Fibroblast of skin of right quadriceps (primary cell): ENCODE measurements around the gene PAXIP1.

ENCODE experiments used
- DNase-seq: peaks from one replicate; pipeline ENCODE4 v3.0.0-alpha.2; 2013

Gene PAXIP1

DNA sequence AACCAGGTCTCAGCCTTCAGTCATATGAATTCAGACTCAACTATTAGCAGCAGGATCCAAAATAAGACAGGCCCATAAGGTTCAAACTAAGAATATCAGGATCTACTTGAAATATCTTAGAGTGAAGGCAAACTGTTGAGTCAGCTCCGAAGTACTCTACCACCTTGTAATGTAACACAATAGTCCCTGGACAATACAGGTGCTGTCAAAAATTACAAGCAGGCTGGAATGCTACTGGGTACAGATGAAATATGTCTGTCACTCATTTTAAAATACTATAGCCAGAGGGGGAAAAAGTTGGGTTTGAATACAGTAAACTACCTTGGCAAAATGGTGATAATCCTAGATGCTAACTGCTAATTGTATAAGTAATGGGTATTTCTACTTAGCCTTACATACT lies 6.8 kb downstream of the PAXIP1 start:
- DNase-seq, result no peak

DNA sequence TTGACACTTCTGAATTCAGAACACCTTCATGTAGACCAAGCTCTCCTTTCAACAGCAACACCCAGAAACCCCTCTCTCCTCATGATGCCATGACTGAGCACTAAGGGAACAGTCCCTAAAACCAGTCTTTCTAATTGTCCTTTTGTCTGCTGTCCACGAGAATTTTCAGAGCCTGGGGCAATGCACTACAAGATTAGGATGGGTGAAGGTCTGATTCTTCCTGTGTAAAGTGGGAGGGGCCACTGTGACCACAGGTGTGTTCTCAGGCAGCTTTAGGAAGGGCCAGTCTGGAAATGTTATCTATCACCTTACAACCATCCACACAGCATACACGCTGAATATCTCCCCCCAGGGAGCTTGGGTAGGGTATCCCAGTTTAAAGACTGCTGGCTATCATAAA lies 7.9 kb downstream of the PAXIP1 start:
- no peak for DNase-seq

DNA sequence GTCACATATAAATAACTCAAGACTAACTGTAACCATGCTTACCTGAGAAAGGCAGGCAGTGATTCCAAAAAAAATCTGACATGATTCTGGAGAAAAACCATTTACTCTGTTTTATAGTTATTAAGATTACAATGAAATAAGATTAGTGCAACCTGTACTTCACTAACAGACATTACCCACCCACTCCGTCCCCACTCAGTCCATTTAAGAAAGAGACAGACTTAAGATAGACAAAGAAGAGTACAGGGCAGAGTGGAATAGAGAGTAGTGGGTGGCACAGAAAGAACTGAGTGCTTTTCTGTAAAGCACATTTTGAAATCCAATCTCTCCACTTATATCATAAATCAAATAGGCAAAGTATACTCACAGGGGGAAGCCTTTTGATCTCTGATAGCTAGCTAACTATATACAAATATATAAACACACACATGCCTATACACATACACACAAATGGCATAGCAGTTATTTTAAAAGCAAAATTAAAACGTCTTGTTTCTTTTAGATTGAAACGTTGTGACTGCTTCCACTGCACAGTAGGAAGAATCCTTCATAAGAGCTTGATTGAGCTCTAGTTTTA lies 11.9 kb downstream of the PAXIP1 start:
- DNase-seq, result no peak

DNA sequence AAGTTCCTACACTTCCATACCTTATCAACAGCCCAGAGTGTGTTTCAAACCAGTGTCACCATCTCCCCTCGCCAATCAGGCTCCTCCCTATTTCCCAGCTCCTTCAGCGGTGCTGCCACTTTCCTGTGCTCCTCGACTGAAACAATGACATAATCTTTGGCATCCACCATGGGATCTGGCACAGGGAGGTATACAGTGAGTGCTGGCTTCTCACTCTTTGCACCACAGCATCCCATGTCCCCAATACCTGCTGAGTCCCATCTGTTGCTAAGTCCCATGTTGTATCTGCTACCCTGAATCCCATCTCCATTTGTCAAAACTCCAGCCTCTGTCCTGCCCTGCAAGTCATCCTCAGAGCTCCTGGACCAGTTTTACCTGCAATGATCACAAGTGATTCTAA lies 15.4 kb downstream of the PAXIP1 start:
- no peak for DNase-seq

DNA sequence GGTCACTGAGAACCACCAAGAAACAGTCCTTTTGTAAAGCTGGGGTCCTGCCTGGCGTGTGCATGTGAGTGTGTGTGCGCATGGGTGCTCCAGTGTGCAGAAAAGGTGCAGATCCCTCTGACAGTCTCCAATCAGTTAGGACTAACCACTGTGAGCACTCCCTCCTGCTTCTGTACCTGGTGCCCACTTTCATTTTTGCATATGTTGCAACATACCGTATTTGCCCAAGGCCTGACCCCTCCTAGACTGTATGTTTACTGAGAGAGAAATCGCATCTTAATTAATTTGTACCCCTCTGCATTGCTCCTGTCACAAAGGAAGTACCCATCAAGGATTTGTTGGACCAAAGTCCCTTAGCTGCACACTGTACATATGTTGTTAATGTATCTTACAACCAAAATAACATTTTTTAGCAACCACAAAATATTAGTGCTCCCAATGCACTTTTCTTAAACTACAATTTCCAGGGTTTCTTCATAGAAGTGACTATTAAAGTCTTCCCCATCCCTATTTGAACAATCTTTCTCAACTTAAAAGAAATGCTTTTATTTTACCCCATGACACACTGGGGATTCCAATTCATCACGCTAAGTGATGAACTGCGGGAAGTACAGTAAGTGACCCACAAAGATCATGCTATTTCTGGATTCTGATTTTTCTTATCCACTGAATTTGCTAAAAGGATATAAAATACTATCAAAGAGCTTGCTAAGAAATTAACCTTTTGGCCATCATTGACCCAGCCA lies 16.6 kb downstream of the PAXIP1 start:
- DNase-seq, result no peak

DNA sequence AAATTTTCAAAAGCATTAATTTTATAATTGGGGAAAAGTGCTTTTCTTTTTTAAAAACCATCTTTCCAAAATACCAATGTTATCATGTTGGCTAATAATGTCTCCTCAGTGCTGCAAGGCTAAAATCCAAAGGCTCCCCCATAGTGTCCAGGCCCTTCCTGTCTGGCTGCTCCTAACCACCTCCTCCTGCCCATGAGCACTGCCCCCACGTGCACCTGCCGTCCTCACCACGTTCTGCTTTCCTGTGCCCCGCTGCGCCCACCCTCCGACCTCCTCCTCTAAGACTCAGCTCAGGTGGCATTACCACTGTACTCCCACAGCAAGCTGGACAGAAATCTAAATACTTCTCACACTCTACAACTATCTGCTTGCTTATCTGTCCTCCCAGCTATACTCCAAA lies 17.7 kb downstream of the PAXIP1 start:
- DNase-seq, result no peak

DNA sequence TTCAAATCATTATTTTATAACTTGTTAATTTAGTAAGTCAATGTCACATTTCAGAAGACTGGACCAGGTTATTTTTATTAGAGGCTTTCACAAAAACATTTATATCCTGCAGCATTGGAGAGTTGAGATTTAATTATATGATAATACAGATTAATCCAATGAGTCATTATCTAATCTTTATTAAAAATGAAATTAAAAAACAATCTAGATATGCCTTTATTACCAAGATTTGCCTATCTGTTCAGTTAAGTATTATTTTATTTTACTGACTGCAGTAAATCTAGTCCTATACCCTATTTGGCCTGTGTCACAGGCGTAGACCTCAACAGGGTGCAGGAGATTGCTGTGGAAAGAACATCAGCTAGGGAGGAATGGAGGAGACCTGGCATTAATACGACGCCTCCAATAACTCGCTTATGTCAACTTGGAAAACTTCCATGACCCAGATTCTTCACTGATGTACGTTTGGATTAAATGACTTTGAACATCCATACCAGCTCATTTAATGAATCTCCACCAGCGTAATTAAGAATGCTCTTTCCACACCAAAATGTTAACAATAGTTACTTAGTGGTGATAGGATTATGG lies 18.2 kb downstream of the PAXIP1 start:
- DNase-seq, result no peak

DNA sequence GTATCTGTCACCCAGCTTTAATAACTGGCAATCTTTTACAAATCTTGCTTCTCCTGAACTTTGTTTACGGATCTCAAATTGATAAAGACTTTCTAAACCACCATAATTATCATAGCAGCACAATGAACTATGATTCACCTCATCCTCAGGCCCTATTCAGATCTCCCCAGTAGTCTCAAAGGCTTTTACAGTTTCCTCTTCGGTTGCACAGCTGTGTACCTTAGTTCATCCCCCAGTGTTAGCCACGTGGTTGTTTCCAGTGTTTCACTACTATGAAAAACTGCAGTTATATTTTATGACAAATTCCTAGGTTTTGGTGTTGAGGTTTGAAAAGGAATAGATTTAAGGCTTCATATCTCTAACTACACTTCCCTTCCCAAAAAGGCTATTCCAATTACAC lies 24.9 kb downstream of the PAXIP1 start:
- DNase-seq, result no peak

DNA sequence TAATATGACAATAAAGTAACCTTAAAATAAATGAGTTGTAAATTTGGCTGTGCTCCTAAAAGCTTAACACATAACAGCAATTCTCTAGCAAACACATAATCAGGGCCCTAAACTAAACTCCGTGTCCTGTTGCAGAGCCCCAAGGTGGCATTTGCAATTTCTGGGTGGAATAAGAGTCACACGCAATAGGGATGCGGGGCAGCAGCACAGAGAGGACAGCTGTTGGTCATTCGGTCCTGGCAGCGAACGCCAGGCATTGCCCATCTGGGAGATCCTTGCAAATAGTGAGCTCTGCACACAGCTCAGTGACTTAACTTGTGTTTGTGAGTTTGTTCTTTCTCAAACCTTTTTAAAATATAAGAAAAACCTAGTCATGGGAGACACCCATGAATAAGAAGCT lies 25.7 kb downstream of the PAXIP1 start:
- no peak for DNase-seq

DNA sequence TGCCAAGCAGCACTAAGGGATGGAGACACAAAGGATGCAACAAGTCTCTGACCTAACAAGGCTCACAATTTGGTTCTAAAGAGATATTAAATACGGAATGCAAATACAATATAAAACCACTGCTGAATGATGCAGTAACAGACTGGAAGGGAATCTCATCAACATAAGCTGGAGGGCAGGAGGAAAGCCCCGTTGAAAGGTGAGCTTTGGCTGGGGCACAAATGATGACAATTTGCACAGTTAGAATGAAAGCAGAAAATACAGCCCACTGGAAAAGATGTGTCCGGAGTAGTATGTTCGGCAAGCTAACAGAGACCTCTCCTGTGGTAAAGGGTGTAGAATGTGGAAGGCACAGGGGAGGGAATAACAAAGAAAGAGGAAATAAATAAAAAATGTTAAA lies 26.1 kb downstream of the PAXIP1 start:
- DNase-seq, result no peak

DNA sequence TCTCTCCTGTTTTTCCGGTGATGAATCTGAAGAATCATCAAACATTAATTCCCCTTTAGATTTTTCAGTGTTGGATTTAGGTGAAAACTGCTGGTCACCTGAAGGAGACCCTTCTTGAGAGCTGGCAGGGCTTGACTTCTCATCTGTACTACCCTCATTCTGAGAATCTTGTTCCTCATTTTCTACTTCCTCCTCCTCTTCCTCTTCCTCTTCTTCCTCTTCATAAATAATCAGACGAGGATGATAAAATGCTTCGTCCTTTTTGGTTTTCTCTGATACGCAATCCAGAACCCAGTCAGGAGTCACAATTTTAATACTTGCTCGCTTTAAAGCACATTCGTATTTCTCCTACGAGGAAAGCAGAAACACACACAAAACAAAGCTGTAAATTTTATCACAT lies 26.9 kb downstream of the PAXIP1 start:
- DNase-seq, result no peak

DNA sequence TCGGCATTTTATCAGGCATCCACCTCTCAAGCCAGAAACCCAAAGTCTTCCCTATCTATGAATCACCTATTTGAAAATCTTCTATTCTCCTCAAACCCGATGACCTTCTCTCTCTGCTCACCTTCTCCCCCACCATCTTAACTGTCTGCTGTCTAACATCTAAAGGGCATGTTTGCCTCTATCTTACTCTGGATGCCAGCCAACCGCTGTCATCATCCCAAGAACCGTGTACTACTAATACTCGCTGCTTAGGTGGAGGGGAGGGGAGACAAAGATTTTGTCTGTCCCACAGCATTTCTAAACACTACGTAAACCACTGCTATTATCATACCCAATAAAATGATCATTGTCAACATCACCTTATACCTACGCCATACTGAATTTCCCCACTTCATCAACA lies 29.5 kb downstream of the PAXIP1 start:
- no peak for DNase-seq

DNA sequence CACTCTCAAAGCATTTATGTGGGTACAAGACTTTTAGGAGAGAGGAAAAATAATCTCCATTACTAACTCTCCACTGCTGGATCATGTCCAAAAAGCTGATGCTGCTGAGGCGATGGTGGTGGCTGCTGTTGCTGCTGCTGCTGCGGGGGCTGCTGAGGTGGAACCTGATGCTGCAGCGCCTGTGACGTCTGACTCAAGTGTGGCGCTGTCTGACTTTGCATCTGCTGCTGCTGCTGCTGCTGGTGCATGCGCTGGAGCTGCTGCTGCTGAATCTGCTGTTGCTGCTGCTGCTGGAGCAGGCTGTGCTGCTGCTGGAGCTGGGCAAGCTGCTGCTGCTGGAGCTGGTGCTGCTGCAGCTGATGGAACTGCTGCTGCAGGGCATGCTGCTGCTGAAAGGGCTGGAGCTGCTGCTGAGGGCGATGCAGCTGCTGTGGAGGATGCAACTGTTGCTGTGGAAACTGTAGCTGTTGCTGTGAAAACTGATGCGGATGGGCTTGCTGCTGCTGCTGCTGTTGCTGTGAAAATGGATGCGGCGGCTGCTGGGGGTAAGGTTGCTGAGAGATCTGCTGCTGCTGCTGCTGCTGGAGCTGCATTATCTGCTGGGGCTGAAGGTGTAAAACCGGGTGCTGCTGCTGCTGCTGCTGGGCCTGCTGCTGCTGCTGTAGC lies 34.5 kb downstream of the PAXIP1 start:
- DNase-seq, result no peak

DNA sequence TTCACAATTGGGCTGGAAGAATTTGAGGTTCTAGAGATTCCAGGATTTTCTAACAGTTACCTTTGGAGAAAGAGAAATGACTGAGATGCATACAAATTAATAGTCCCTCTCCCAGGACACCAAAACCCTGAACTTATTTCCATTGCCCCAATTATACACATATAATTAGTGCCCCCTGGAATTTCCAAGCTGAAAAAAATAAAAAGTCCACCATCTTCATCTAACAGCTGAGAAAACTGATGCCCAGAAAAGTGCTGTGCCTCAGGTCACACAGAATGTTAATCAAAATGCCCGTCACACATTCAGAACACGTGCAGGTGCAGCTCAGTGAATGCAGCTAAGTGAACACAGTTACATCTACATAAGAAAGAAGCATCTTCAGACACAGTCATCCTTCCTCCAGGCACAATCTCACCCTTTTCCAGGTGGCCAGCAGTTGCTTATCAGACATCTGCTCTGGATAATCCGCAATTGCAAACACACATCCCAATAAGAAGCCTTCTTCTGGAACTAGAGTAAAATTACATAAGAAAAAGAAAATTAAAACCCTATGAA lies 35.4 kb downstream of the PAXIP1 start:
- no peak for DNase-seq

DNA sequence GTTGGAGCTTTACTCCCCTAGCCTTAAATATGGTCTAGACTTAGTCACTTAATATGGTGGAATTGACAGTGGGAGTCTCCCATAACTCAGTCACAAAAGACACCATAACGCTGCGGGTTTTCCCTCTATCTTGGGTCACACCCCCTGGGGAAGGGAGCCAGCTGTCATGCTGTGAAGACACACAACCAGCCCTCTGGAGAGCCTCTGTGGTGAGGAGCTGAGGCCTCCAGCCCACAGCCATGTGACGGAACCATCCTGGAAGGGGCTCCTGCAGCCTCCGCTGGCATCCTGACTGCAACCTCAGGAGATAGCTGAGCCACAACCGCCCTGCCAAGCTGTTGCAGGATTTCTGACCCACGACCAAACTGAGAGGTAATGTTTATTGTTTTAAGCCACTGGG lies 37.9 kb downstream of the PAXIP1 start:
- DNase-seq, result no peak

DNA sequence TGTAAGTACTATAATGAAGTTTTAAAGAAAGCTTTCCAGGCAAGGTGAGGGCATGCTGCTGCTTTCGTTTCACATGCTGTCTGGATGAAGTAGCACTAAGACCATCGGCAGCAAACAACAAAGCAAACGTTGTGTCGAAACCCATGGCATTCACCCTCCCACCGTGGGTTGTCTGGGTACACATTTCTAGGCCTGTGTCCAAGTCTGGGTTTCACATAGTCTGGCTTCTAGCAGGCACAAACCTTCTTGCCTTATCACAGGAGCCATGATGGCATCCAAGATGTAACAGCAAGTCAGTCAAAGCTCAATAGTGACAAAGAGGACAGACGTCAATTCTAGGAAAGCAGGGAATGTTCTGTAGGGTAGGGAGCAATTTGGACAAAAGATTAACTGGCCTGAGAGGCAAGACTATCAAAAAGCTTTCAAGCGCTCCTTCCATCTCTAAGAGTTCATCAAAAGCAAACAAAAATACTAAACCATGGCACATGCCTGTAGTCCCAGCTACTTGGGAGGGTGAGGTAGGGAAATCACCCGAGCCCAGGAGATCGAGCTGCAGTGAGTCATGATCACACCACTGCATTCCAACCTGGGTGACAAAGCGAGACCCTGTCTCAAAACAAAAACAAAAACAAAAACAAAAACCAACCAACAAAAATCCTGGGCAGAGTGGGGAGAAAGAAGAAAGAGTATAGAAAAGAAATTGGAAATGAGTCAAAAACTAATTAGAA lies 42.7 kb downstream of the PAXIP1 start:
- DNase-seq, result no peak

DNA sequence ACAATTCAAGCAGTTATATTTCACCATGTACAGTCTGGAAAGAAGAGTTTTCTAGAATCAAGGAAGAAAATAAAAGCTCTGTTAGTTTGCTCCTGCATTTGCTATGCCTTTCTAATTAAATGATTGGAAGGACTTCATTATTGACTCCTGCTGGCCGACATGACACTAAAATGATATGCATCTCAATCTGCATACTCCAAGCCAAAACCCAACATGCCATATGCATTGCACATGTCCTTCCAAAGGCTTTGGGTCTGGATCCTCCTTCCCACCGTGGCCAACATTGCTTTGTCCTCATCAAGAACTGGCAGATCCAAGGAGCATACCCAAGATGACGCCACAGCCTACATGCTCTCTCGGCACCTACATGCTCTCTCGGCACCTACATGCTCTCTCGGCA lies 46.5 kb downstream of the PAXIP1 start:
- no peak for DNase-seq

DNA sequence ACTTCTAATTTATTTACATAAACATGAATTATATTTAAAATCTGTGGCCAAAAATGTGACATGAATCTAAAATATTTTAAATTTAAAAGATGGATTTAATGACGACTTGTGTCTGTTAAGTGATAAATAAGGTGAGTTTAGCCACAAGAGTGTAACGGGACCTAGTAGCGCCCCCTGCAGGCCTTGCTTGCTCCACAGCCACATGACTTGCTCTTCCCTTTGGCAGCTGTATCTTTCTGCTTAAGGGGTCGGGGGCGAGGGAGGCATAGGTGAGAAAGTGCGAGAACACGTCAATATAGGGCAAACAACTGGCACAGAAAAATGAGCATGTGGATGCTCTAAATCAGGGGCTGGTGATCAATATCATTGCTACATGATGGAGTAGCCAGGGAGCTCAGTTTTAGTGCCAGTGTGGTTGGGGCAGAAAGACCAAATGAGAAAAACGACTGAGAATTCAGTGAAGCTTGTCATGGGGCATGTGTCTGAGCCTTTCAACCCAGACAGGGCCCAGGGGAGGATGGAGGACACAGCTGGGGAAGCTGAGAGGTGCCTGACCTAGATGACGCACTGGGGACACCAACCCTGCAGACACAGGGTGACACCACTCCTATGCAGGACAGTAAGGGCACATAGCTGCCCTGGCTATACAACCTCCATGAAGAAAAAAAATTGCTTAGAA lies 49.8 kb downstream of the PAXIP1 start:
- peak; percentile 14 for DNase-seq

DNA sequence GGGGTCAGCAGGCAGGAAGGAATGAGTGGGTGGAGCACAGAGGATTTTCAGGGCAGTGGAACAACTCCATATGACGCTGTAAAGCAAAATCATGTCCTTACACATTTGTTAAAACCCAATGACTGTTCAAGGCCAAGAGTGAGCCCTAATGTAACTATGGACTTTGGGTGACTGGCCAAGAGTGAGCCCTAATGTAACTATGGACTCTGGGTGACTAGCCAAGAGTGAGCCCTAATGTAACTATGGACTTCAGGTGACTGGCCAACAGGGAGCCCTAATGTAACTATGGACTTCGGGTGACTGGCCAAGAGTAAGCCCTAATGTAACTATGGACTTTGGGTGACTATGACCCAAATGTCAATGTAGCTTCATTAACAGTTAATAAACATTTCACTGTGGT lies 52.0 kb downstream of the PAXIP1 start:
- no peak for DNase-seq

DNA sequence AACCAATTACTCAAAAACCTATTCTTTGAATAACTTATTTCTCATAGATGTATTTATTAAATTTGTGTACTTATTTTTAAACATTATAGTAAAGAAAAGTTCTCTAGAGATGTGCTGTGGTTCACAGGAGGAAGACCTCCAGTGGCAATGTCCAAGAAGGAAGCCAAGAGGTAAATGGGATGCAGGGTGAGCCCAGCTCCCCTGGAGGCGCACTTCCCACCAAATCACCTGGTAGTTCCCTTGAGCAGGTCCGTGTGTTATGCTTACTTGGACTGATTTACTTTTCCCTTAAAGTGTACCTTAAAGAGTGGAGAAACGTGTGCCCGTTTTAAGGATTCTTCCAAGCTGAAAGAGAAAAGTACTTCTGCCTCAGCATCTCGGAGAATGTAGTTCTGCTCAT lies 55.3 kb downstream of the PAXIP1 start:
- no peak for DNase-seq

DNA sequence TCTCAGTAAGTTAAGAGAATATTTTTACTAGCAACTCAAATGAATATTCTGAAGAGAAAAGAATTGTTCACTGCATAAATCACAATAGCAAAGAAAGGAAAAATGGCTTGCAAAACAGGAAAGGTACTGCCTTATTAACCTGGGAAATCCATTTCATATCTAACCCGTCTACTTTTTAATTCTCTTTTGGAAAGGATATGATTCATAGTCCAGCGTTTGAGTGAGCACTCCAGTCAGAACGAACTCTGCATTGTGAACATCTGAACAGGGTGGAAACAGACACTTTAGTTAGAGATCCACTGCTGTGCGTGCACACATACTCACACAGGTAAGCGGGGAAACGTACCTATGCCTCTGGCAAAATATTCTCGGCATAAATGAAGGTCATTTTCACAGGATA lies 56.8 kb downstream of the PAXIP1 start:
- no peak for DNase-seq

DNA sequence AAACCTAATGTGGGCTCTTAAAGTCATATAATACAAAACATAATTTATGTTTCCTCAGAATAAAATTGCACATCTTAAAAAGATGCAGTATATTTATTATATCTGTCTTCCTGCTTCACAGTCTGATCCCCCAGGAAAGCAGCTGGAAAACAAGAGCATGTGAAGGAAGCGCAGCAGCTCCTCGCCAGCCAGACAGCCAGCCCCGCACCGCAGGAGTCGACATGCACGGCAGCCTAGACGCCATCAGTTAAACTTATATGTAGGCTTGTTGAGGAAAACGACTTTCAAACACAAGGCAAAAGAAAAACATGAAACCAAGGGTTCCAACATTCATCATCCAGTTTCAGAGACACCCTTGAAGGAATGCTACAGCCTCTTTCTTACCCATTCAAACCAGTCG lies 59.0 kb downstream of the PAXIP1 start:
- DNase-seq, result no peak

DNA sequence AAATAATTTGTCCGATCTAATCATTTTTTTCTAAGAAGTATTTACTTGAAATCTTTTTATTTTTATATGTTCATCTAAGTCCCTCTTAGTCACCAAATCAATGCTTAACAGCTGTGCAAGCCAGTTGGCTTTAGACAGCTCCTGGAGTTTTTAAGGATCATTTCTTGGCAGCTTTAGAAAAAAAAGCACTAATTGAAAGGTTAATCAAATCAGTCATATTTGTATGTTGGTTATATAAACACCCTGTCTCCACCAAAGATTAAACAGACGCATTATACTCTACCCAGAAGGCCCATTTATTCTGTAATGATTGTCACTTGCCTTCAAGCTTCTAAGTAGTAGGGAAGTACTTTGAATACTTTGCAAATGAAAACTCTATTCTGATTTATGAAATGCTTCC lies 60.2 kb downstream of the PAXIP1 start:
- no peak for DNase-seq
